NCI-H345 (cell line): ENCODE measurements around the gene SAMD10.

Source experiments
- DNase-seq: peaks from one replicate; lab custom pipeline; 2025; lab: John Stamatoyannopoulos, UW

SAMD10 gene

GRCh38 chr20:63955827-63956663 lies 23.4 kb downstream of the SAMD10 start, which contains the start of gene UCKL1:
UCKL1 (minus strand) TSS chr20:63956416; CDS start chr20:63956372, 44 bp downstream.
- DNase-seq: peak; percentile 96

DNA sequence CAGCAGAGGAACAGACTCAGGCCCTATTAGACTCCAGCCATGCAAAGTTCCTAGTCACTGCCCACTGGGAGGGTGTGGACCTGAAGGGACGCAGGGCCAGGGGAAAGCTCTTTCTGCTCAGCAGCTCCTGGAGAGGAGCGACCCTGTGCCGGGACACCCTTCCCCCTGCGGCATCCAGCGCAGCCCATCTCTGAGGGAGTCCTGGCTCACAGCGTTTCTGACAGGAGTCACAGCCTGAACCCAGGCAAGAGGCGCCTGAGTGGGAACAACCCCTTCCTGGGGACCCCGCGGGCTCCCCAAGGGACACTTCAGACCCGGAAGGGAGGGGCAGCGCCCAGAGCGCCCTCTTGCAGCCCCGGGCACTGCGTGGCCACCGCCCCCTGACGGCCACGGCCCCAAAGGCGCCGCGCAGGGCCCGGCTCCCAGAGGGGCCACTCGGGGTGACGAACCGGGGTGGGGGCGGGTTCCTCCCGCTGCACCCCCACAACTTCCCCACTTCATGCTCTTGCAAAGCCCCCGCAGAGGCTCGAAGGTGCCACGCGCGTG lies 24.1 kb downstream of the SAMD10 start:
- DNase-seq: peak; percentile 54

- no peak for DNase-seq
These were observed 25.5 kb downstream of the SAMD10 start for GRCh38 chr20:63953764-63954429.

GRCh38 chr20:63952769-63953168 lies 26.7 kb downstream of the SAMD10 start:
- no peak for DNase-seq

GRCh38 chr20:63952210-63952535 lies 27.3 kb downstream of the SAMD10 start:
- DNase-seq: no peak

DNA sequence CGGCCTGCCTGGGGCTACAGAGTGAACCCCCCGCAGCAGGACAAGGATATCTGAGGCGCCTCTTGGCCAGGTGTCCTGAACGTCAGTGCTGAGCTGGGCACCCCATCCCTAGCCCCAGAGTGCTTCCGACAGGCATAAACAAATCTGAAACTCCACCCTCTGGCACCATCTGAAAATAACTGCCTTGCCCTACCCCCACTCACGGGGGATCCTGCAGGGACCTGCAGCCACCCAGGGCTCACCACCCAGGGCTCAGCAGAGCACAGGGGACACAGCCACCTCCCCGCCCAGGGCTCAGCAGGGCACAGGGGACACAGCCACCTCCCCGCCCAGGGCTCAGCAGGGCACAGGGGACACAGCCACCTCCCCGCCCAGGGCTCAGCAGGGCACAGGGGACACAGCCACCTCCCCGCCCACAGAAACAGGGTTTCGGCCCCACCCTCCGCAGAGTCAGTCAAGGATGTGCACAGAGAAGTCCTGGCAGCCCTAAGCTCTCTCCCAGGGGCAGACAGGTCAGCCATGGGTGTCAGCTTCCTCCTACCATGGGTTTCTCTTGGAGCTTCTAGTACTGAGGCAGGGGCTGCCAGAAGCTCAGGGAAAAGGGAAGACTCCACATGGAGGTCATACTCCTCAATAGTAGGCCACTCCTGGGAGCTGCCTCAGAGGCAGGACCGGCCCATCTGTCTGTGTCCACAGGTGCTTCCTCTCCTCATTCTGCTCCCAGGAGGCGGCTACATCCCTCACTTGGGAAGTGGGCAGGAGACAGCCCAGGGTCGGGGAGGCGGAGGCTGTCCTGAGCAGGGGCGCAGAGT lies 27.8 kb downstream of the SAMD10 start:
- no peak for DNase-seq

- DNase-seq: no peak
These were observed 28.6 kb downstream of the SAMD10 start for GRCh38 chr20:63950701-63951397.

DNA sequence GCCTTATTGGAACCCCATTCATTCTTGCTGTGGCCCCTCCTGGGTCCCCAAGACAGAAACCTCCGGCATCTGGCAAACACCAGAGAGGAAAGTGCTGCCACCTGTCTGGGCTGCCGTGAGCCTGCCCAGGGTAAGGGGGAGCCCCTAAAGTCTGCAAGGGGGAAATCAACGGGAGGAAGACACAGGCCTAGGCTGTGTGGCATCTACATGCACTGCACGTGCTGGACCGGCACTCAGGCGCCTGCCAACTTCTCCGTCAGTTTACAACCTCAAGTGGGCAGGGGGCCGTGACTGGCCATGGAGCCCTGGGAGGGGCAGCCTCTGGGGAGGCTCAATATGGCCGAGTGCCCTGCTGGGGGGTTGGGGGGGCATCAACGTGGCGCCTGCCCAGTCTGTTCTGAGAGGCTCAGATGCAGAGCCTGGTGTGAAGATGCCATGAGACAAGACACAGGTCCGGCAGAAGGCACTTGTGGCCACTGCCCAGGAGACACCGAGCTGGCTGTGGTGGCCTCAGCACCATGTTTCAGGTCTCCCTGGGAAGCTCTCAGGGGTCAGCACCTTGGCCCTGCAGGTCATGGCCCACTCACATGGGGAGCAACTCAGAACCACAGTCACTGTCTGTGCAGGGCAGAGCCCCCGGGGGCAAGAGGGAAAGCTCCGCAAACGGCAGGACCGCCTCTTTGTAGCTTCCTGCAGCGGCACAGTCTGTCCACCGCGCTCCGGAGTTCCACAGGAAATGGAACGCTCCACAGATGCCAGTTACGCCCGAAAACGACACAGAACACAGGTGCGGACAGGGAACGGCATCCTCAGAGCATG lies 31.6 kb downstream of the SAMD10 start:
- DNase-seq: no peak

DNA sequence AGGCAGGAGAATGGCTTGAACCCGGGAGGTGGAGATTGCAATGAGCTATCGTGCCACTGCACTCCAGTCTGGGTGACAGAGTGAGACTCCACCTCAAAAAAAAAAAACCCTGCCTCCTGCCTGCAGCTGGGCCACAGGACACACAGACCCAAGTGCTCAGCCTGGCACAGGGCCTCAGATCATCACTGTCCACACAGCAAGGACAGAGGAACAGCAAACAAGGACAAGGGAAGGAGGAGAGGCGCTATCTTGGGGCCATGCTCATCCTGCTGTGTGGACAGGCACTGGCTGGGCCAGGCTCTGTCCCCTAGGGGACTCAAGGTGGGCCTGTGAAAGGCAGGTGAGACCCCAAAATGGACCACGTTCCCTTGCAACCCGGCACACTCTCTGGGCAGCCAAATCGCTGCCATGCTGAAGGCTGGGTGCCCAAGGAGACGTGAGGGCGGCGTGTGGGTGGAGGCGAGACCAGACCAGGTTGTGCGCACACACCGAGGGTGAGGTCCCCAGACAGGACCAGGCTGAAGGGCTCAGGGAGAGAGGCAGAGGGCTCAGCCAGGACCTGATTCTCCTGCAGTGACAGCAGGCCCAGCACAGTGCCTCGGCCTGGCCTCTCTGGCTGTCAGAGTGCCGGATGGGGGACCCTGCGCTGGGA lies 32.3 kb downstream of the SAMD10 start:
- no peak for DNase-seq

DNA sequence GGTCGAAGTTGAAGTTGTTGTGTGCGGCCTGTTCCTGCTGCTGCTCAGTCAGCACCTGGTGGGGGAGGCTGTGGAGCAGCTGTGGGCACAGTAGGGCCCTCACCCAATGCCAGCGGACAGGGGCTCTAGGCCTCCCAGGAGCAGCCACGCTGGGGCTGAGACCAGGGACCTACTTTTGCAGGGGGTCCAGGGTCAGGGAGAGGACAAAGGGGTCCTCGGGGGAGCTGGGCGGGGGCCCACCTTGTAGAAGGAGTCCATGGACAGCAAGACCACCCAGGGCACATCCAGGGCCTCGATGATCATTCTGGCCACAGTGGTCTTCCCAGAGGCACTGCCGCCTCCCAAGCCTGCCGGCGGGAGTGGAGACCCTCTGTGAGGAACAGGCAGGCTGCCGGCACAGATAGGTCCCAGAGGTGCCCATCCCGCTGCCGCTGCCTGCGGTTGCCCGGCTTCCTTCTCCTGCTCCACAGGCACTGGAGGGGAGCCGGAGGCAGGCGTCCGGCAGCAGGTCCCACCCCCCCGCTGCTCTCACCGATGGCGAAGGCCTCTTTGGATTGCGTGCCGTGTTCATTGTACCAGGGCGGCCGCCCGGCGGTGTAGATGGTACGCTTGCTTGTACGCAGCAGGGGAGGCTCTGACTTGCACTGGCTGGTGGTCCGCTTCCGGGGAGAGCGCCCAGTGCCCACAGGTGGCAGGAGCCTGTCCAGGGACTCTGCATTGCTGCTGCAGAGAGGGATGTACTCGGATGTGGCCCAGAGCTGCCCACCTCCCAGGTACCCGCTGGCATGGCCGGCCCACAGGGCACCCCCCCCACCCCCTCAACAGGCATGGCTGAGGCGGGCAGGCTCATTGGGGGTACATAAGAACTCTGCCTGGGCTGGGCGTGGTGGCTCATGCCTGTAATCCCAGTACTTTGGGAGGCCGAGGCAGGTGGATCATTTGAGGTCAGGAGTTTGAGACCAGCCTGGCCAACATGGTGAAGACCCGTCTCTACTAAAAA lies 33.2 kb downstream of the SAMD10 start:
- no peak for DNase-seq

DNA sequence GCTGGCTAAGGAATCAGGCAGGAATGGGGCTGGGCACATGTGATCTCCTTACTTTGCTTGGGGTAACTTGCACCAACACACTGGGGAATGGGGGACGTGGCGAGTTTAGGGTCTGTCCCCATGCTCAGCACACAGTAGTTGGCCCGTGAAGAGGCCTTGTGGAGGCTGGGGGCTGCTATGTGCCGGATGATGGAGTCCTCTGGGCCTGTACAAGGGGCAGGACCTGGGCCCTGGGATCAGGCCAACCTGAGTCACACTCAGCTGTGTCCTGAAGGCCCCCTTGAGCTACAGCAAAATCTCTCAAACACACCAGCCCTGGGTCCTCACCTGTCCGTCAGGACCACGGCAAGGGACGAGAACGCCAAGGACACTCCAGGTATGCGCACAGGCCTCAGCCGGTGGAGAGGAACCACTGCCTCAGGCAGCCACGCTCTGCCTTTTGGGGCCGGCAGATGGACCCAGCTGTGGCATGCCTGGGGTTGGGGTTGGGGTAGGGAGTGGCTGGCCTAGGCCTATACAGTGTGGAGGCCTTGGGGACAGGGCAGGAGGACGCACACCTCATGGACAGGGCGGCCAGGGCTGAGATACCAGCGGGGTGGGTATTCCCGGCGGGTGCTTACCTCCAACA lies 34.3 kb downstream of the SAMD10 start:
- DNase-seq: no peak

- no peak for DNase-seq
These were observed 35.1 kb downstream of the SAMD10 start for GRCh38 chr20:63944078-63944941.

DNA sequence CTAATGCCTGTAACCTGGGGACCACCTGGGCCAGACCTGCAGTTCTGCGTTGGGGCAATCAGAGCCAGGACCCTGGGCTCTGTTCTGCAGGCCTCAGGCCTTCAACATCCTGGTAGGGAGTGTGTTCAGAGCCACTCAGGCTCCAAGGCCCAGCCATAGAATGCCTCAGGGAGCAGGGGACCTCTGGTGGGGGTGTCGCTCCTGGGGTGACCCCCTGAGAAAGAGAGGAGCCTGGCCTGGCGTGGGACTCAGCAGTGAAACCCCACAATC lies 35.7 kb downstream of the SAMD10 start:
- DNase-seq: no peak

DNA sequence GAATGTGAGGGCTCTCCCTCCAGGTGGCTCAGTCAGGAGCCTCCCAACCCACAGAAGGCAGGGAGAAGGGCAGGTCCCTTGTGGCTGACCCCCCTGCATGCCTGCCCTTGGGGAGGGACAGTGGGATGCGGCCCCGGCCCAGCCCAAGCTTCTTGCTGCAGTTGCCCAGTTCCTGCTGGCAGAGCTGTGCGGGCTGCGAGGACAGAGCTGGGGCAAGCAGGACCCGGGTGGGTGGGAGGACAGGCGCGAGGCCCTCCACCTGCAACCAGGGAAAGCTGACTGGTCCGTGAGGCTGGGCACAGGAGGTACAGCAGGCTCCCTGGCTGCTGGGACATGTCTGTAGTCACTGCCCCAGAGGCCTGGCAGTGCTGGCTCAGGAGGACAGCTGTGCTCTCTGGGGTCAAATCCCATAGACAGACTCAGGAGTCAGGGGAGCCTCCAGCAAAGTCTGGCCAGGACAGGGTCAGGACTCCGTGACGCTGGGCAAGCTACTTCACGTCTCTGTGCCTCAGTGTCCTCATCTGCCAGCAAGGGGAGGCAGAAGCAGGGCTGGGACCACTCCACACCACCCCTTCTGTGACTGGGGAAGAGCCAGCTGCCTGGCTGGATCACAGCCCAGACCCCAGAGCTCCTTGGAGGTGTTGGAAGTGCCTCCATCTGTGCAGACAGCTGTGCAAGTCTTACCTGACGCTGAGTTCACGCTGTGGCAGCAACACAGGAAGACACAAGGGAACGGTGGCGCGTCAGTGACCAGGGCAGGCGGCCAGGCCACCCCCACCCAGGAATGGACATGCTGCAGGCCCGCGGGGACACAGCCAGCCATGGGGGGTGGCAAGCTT lies 36.3 kb downstream of the SAMD10 start:
- DNase-seq: no peak

DNA sequence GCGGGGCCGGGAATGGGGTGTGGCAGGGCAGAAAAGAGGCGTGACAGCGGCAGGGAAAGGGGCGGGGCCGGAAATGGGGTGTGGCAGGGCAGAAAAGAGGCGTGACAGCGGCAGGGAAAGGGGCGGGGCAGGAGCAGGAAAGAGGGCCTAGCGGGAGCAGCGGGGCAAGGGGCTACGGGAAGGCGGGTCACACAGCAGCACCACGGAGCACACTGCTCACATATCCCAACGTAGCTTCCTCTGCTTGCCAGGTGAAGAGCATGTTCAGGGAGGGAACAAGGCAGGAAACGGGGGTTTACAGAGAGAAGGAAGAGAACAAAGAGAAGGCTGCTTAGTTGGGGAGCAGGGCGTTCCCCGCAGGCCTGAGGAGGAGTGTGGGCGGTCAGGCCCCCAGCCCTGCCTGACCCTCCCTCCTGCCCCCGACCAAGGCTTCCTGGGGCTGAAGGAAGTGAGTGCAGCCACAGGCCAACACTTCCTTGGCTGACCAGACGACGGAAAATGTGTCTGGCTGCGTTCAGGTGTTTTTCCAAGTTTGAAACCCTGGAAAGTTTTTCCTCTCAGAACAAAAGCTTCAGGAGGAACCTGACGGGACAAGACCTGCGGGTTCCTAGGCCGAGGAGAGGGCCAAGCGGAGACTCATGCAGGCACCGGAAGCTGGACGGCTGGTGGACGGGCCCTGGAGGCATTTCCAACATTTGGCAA lies 37.0 kb downstream of the SAMD10 start:
- no peak for DNase-seq
